Endothelial cell of umbilical vein (primary cell): ENCODE measurements around the gene DLX3. TPM values are rescaled to one million over a fixed set of nuclear protein-coding genes. Genes with fewer than 3 reads are reported as not detected.

Experiments
- BruUV-seq: library from RNA; stranded (reverse); fragments of 400-500 nt; replicated peaks from 2 replicates; lab custom pipeline; 2021; lab: Mats Ljungman, UMichigan
- CTCF ChIA-PET: fragments of 300-600, 350-600 bp; sonication (Branson Sonifier 250); formaldehyde crosslinking; loops from one replicate; lab custom pipeline; 2021; ENCODE audit warnings: antibody characterized with exemption, inconsistent platforms; lab: Charles Lee
- POLR2A ChIA-PET: fragments of 300-600, 350-600 bp; sonication (Branson Sonifier 250); formaldehyde crosslinking; loops from one replicate; lab custom pipeline; 2021; ENCODE audit warnings: antibody characterized with exemption, inconsistent platforms; lab: Charles Lee
- DNase-seq: peaks from one replicate; pipeline ENCODE4 v3.0.0-alpha.2; 2011; ENCODE audit warnings: low read depth, low spot score
- FAIRE-seq: peaks from 2 replicates; lab custom pipeline; 2011; peaks lifted over from hg19 to GRCh38; lab: Jason Lieb, UNC
- H2AFZ ChIP-seq: 2 replicates; pipeline ENCODE4 v1.6.0; 2012; ENCODE audit warnings: low read depth, low read length, control low read depth, inconsistent platforms
- H3K27ac ChIP-seq: 2 replicates; pipeline ENCODE4 v1.5.1; 2011; ENCODE audit warnings: low read depth, mild to moderate bottlenecking, control low read depth, low read length, moderate library complexity; ENCODE audit not compliant: insufficient read depth
- H3K27me3 ChIP-seq, 2 experiments: 2 replicates each; pipeline versions ENCODE4 v1.6.0 to v1.6.1; 2011; ENCODE audit warnings: low read length in 2 of 2, mixed read lengths in 1 of 2; ENCODE audit not compliant: control insufficient read depth in 2 of 2, insufficient read depth in 2 of 2
- H3K36me3 ChIP-seq, 2 experiments: 2 replicates in 1 of 2; 3 replicates in 1 of 2; pipeline ENCODE4 v1.5.1; 2011; ENCODE audit warnings: low read length in 2 of 2, mild to moderate bottlenecking in 1 of 2, moderate library complexity in 1 of 2; ENCODE audit not compliant: control insufficient read depth in 2 of 2, insufficient read depth in 2 of 2; ENCODE audit errors: extremely low read depth in 1 of 2
- H3K4me1 ChIP-seq: 3 replicates; pipeline ENCODE4 v1.5.1; 2011; ENCODE audit warnings: mild to moderate bottlenecking, low read length; ENCODE audit not compliant: control insufficient read depth, insufficient read depth; ENCODE audit errors: extremely low read depth
- H3K4me2 ChIP-seq: 2 replicates; pipeline ENCODE4 v1.6.1; 2011; ENCODE audit warnings: low read length, control low read depth, mixed read lengths; ENCODE audit not compliant: insufficient read depth
- H3K4me3 ChIP-seq, 3 experiments: fragments of 200-600 bp in 1 of 3; sonication (generic), shearing (Covaris generic) in 1 of 3; replicated peaks in 1 of 3; 2 replicates each; pipeline ENCODE4 v1.5.1; 2011 to 2016; ENCODE audit warnings: control low read depth in 3 of 3, low read length in 3 of 3, mild to moderate bottlenecking in 2 of 3, inconsistent platforms in 1 of 3, low read depth in 1 of 3, moderate library complexity in 1 of 3; ENCODE audit not compliant: insufficient read depth in 1 of 3
- H3K79me2 ChIP-seq: 2 replicates; pipeline ENCODE4 v1.6.0; 2012; ENCODE audit warnings: low read length, inconsistent platforms; ENCODE audit not compliant: control insufficient read depth, insufficient read depth
- H3K9ac ChIP-seq: replicated peaks from 2 replicates; pipeline ENCODE3; 2011; ENCODE audit warnings: low read length, control low read depth; ENCODE audit not compliant: insufficient read depth; ENCODE audit errors: extremely low read depth
- H3K9me1 ChIP-seq: replicated peaks from 3 replicates; pipeline ENCODE4 v1.6.0; 2011; ENCODE audit warnings: mild to moderate bottlenecking, low read length; ENCODE audit not compliant: control insufficient read depth, insufficient read depth; ENCODE audit errors: extremely low read depth
- H3K9me3 ChIP-seq: replicated peaks from 2 replicates; pipeline ENCODE4 v1.5.1; 2012; ENCODE audit warnings: low read length, inconsistent platforms; ENCODE audit not compliant: control insufficient read depth, insufficient read depth
- H4K20me1 ChIP-seq: replicated peaks from 2 replicates; pipeline ENCODE3; 2011; ENCODE audit warnings: mild to moderate bottlenecking, low read length; ENCODE audit not compliant: control insufficient read depth, insufficient read depth; ENCODE audit errors: extremely low read depth
- CTCF ChIP-seq, 2 donors: IDR thresholded peaks; 1 replicate in 1 of 2; 2 replicates in 1 of 2; pipeline ENCODE4 v1.5.1; 2011; ENCODE audit warnings: low read length in 2 of 2, mild to moderate bottlenecking in 2 of 2, moderate library complexity in 2 of 2, control low read depth in 1 of 2, inconsistent platforms in 1 of 2, low read depth in 1 of 2; ENCODE audit not compliant: insufficient read depth in 1 of 2; ENCODE audit errors: extremely low read depth in 1 of 2
- EZH2 ChIP-seq: IDR thresholded peaks from 2 replicates; pipeline ENCODE4 v1.6.1; 2012; ENCODE audit warnings: borderline replicate concordance, low read depth, mild to moderate bottlenecking, moderate library complexity, low read length, inconsistent platforms; ENCODE audit not compliant: severe bottlenecking
- FOS ChIP-seq: IDR thresholded peaks from 2 replicates; pipeline ENCODE4 v1.6.1; 2011; ENCODE audit warnings: mild to moderate bottlenecking, low read length, moderate library complexity, borderline replicate concordance; ENCODE audit not compliant: insufficient read depth
- GATA2 ChIP-seq: IDR thresholded peaks from 2 replicates; pipeline ENCODE4 v1.7.0; 2011; ENCODE audit warnings: low read depth, mild to moderate bottlenecking, moderate library complexity, mixed read lengths, low read length; ENCODE audit not compliant: insufficient read length, insufficient read depth
- JUN ChIP-seq: IDR thresholded peaks from 2 replicates; pipeline ENCODE4 v1.6.1; 2011; ENCODE audit warnings: borderline replicate concordance, low read depth; ENCODE audit not compliant: insufficient read length, insufficient read depth
- MAX ChIP-seq: IDR thresholded peaks from 2 replicates; pipeline ENCODE4 v1.6.1; 2011; ENCODE audit not compliant: insufficient read depth, insufficient read length
- MYC ChIP-seq: IDR thresholded peaks from one replicate; pipeline ENCODE4 v1.6.1; 2011; ENCODE audit warnings: mild to moderate bottlenecking, low read depth, low read length
- POLR2AphosphoS5 ChIP-seq: IDR thresholded peaks from 2 replicates; pipeline ENCODE4 v1.6.1; 2012; ENCODE audit warnings: low read depth, mild to moderate bottlenecking, control low read depth, low read length, moderate library complexity; ENCODE audit not compliant: insufficient read depth
- dilution Hi-C: fragments of 300-500 bp; cut with MboI; formaldehyde crosslinking; loops from one replicate; pipeline ENCODE4 v1.15.0; 2019; ENCODE audit warnings: low sequenced_read_pairs; ENCODE audit not compliant: extremely low pct_ligation_motif_present
- intact Hi-C: fragments of 100-400 bp; cut with micrococcal nuclease; formaldehyde crosslinking; loops from one replicate; pipeline ENCODE4 v1.10.0; 2022
- polyA plus RNA-seq, 4 experiments: library from polyadenylated mRNA; depleted of rRNA in 3 of 4; stranded (reverse) in 3 of 4; unstranded in 1 of 4; fragments of >200 nt; gene quantifications; 2 replicates each; pipeline versions ENCODE4 v1.2.1 to v1.2.3, GENCODE V29; 2011 to 2012; ENCODE audit warnings: missing spikeins in 1 of 4
- total RNA-seq: library from RNA; stranded (reverse); gene quantifications from 2 replicates; pipeline ENCODE4 v1.2.3, GENCODE V29; 2021

Gene DLX3
- total and polyA plus RNA-seq, 2 donors (not counting 3 experiments of a cell fraction or from before 2014, with no cell fraction given) = not detected

GRCh38 chr17:49949634-49950033 is 45.4 kb downstream of the DLX3 start:
- Histone ChIP-seq H3K9me1 (no peaks in the 10 kb centered on the region), H2AFZ (no peak overlapping the region), H3K9ac (no peak overlapping the region), H3K79me2 (no peaks in the 10 kb centered on the region), H3K9me3 (no peaks in the 10 kb centered on the region), H3K36me3 (no peaks in the 10 kb centered on the region), H3K4me2 (no peak overlapping the region), H3K4me1 (peaks cover 19% of the 10 kb centered on the region), H3K27me3 (peaks cover 0 to 4% of the 10 kb centered on the region in 2 experiments), H3K4me3 (no peak overlapping the region), H4K20me1 (no peaks in the 10 kb centered on the region), H3K27ac (no peak overlapping the region)
- BruUV-seq = no TSS peak
- FAIRE-seq (no peak), DNase-seq (no peak)
- intact Hi-C loops = loop anchor here (5.0 kb wide), 2 partner anchors 67 to 87 kb away; no protein-coding TSS in a partner anchor
- ChIA-PET CTCF (no interaction called here), POLR2A (no interaction called here)
- TF ChIP-seq GATA2 (no peak), FOS (no peak), EZH2 (no peak), JUN (no peak), MYC (no peak)
- dilution Hi-C loops = no loop called here

GRCh38 chr17:49946964-49947584 is 48.0 kb downstream of the DLX3 start:
- Histone ChIP-seq H3K4me2 (no peak overlapping the region), H3K27ac (no peak overlapping the region), H3K9ac (no peak overlapping the region), H3K36me3 (no peaks in the 10 kb centered on the region), H3K9me1 (no peaks in the 10 kb centered on the region), H3K79me2 (no peaks in the 10 kb centered on the region), H3K9me3 (no peaks in the 10 kb centered on the region), H3K4me3 (no peak overlapping the region), H4K20me1 (no peaks in the 10 kb centered on the region), H3K27me3 (peaks cover 23 to 26% of the 10 kb centered on the region in 2 experiments), H3K4me1 (peaks cover 5% of the 10 kb centered on the region), H2AFZ (no peak overlapping the region)
- intact Hi-C loops (no loop called here), dilution Hi-C loops (no loop called here)
- no TSS peak for BruUV-seq
- DNase-seq (no peak), FAIRE-seq (no peak)
- ChIA-PET POLR2A (no interaction called here), CTCF (no interaction called here)
- TF ChIP-seq CTCF (IDR thresholded peaks at IDR 0.05; ENCODE audit: extremely low read depth in 1 of 2, insufficient read depth in 1 of 2, low read depth in 1 of 2, low read length in 2 of 2) (no peak), POLR2AphosphoS5 (no peak), JUN (no peak), MAX (no peak)
